NB4 (cell line): ENCODE measurements around the gene MARCO.

Experiments
- DNase-seq: peaks from one replicate; pipeline ENCODE4 v3.0.0; 2010; ENCODE audit warnings: low read depth
- H3K4me3 ChIP-seq: one replicate; pipeline ENCODE4 v1.5.1; 2011; ENCODE audit warnings: mild to moderate bottlenecking, low read depth, low read length, moderate library complexity
- CTCF ChIP-seq: IDR thresholded peaks from one replicate; pipeline ENCODE4 v1.5.1; 2012; ENCODE audit warnings: low read depth, low read length
- MYC ChIP-seq: IDR thresholded peaks from 2 replicates; pipeline ENCODE4 v1.6.1; 2011; ENCODE audit warnings: low read depth, low read length
- POLR2A ChIP-seq: IDR thresholded peaks from 2 replicates; pipeline ENCODE4 v1.6.1; 2011; ENCODE audit warnings: mild to moderate bottlenecking; ENCODE audit not compliant: insufficient read length; ENCODE audit errors: extremely low read depth
- TF ChIP-seq, protein P1 (sequence below): IDR thresholded peaks from 2 replicates; pipeline ENCODE4 v1.6.1; 2011; ENCODE audit warnings: low read depth, low read length

The MARCO gene

DNA sequence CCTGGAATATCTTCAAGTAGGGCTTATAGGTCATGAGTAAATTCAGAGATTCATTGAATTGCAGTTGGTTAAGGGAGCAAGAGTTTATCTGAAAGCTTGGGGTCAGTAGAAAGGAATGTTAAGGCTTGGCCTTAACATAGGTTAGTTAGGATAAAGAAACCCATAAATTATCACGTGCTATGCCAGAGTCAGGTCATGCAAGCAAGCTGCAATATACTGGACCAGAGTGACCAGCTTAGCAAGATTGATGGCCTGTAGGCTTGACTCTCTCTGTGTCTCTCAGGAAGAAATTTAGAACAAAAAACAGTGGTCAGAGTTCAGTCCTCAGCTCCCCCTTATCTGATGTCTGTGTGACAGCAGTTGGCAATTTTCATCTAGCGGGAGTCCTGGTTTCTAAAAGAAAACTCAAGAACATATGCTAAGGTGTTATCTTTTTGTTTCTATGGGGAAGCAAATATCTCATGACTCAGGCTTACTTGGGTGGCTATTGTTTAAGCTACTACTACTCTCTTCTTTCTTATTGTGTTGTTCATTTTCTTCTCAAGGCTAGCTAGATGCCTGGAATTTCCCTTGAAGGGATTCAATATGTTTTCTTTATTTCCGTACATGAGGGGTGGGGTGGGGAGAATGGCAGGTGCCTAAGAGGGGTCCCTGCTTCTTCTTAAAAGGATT, 28.7 kb upstream of the MARCO start:
- TF ChIP-seq MYC, result no peak
- TF ChIP-seq POLR2A, result no peak
- TF ChIP-seq CTCF, result no peak
- TF ChIP-seq, protein P1, sequence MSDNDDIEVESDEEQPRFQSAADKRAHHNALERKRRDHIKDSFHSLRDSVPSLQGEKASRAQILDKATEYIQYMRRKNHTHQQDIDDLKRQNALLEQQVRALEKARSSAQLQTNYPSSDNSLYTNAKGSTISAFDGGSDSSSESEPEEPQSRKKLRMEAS, result no peak
- DNase-seq, result no peak
- no peak overlapping the region for H3K4me3 ChIP-seq

GRCh38 chr2:118913803-118914645, 28.0 kb upstream of the MARCO start:
- H3K4me3 ChIP-seq, result no peak overlapping the region
- TF ChIP-seq CTCF, result no peak
- TF ChIP-seq, protein P1, result no peak
- no peak for TF ChIP-seq POLR2A
- no peak for TF ChIP-seq MYC
- no peak for DNase-seq

GRCh38 chr2:118914721-118915453, 27.1 kb upstream of the MARCO start:
- no peak overlapping the region for H3K4me3 ChIP-seq
- no peak for DNase-seq
- TF ChIP-seq POLR2A, result no peak
- no peak for TF ChIP-seq MYC
- no peak for TF ChIP-seq CTCF
- TF ChIP-seq, protein P1, result no peak

GRCh38 chr2:118918017-118918416, 24.0 kb upstream of the MARCO start:
- DNase-seq, result no peak
- H3K4me3 ChIP-seq, result no peak overlapping the region
- TF ChIP-seq MYC (no peak), CTCF (no peak), POLR2A (no peak)
- TF ChIP-seq, protein P1, result no peak

DNA sequence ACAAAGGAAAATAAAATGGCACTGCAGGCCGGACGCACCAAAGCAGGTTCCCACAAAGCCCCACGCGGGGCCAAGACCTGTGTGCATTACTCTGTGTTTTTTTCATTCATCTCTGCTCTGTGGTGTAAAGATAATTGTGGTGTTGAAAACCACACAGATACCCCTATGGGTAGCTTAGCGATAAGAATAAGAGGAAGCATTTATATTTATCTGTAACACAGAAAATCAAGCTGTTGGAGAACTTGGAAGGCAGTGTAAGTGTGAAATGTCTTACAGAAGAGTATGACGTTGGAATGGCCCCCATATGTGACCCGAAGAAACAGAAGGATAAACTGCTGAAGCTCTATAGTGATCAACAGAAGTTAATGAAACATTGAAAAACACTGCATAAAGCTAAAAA, 20.3 kb upstream of the MARCO start:
- H3K4me3 ChIP-seq, result no peak overlapping the region
- DNase-seq, result peak; percentile 20
- TF ChIP-seq, protein P1, result no peak
- TF ChIP-seq POLR2A (no peak), MYC (no peak), CTCF (no peak)
